A549 (cell line): ENCODE results near the gene DCLK2.

ENCODE experiments used
- CEBPB ChIP-seq, 2 experiments: fragments of >200 bp in 1 of 2; sonication (Bioruptor Twin) in 1 of 2; formaldehyde crosslinking in 1 of 2; IDR thresholded peaks; 2 replicates each; pipeline ENCODE4 v1.6.1; 2012 to 2016
- CHD2 ChIP-seq: fragments of 150-350 bp; IDR thresholded peaks from 2 replicates; pipeline ENCODE4 v1.6.1; 2014; ENCODE audit warnings: low read length; ENCODE audit not compliant: partially characterized antibody
- CTCF ChIP-seq: fragments of >200 bp; sonication (Bioruptor Twin); formaldehyde crosslinking; IDR thresholded peaks from 3 replicates; pipeline ENCODE4 v1.5.1; 2016
- KDM1A ChIP-seq: fragments of 200-600 bp; sonication (generic); IDR thresholded peaks from 2 replicates; pipeline ENCODE4 v1.6.1; 2016; ENCODE audit warnings: low read depth, mild to moderate bottlenecking
- POLR2A ChIP-seq: IDR thresholded peaks from 2 replicates; pipeline ENCODE4 v1.6.1; 2012; ENCODE audit warnings: mild to moderate bottlenecking, low read length
- RFX5 ChIP-seq: fragments of 450-650 bp; IDR thresholded peaks from 2 replicates; pipeline ENCODE4 v1.7.1; 2014; ENCODE audit warnings: antibody characterized with exemption, mild to moderate bottlenecking, moderate library complexity
- SREBF2 ChIP-seq: fragments of 450-650 bp; IDR thresholded peaks from 2 replicates; pipeline ENCODE4 v1.6.1; 2014; ENCODE audit warnings: mild to moderate bottlenecking, moderate library complexity
- TF ChIP-seq, protein P1 (sequence below): fragments of 200-600 bp; sonication (generic); IDR thresholded peaks from 2 replicates; pipeline ENCODE4 v1.6.1; 2016; ENCODE audit warnings: antibody characterized with exemption, mild to moderate bottlenecking, moderate library complexity

DNA sequence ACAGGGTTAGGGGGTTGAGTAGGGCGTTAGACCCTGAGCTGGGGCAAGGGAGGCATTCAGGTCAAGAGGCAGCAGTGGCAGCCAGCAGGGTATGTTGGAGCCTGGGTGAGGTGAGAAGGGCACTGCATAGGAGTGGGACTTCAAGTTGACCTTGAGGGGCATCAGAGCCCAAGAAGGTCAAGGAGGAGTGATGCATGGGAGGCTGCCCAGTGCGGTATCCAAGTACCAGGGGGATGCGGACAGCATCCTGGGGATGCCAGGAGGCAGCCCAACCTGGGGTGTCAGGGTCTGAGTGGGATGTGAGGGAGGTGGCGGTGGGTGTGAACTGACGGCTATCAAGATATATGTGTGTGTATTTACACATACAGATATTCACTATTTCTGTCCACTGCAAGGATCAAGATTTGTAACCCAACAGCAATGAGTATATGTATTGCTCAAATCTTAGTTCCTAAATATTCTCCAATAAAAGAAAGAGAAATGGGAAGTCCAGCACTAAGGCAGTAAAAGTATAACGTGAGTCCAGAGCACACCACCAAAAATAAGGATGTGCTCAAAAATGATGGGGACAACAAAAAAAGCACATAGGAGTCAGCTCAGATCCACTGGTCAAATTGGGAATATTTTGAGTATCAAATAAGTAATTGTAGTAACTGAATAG lies 9.8 kb upstream of the DCLK2 start:
- TF ChIP-seq KDM1A (no peak), CHD2 (no peak), CTCF (no peak), POLR2A (no peak), SREBF2 (no peak), RFX5 (no peak), CEBPB (IDR thresholded peaks at IDR 0.05) (no peak)
- TF ChIP-seq, protein P1, sequence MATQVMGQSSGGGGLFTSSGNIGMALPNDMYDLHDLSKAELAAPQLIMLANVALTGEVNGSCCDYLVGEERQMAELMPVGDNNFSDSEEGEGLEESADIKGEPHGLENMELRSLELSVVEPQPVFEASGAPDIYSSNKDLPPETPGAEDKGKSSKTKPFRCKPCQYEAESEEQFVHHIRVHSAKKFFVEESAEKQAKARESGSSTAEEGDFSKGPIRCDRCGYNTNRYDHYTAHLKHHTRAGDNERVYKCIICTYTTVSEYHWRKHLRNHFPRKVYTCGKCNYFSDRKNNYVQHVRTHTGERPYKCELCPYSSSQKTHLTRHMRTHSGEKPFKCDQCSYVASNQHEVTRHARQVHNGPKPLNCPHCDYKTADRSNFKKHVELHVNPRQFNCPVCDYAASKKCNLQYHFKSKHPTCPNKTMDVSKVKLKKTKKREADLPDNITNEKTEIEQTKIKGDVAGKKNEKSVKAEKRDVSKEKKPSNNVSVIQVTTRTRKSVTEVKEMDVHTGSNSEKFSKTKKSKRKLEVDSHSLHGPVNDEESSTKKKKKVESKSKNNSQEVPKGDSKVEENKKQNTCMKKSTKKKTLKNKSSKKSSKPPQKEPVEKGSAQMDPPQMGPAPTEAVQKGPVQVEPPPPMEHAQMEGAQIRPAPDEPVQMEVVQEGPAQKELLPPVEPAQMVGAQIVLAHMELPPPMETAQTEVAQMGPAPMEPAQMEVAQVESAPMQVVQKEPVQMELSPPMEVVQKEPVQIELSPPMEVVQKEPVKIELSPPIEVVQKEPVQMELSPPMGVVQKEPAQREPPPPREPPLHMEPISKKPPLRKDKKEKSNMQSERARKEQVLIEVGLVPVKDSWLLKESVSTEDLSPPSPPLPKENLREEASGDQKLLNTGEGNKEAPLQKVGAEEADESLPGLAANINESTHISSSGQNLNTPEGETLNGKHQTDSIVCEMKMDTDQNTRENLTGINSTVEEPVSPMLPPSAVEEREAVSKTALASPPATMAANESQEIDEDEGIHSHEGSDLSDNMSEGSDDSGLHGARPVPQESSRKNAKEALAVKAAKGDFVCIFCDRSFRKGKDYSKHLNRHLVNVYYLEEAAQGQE: no peak
